ENCODE measurements around the gene IFI35.
"Not testable (repeated sequence)": the region's sequence is repeated elsewhere in the genome, so short reads cannot be mapped to it uniquely, and the experiment has no call there.

The IFI35 gene

GRCh38 chr17:43024407-43025289 is 18.1 kb downstream of the IFI35 start, which contains the start of gene RND2:
TSS of gene RND2 (plus strand) at chr17:43025231. CDS start at chr17:43025348, 117 bp downstream.
- peak; percentile 96 for DNase-seq

GRCh38 chr17:43025290-43025657 is 18.7 kb downstream of the IFI35 start:
- no peak for DNase-seq

GRCh38 chr17:43025766-43026537 is 19.4 kb downstream of the IFI35 start:
- DNase-seq: no peak

- no peak for DNase-seq
These were observed 20.0 kb downstream of the IFI35 start for GRCh38 chr17:43026595-43026994.

- DNase-seq: no peak
These were observed 20.8 kb downstream of the IFI35 start for GRCh38 chr17:43027091-43028032.

- DNase-seq: no peak
These were observed 21.8 kb downstream of the IFI35 start for GRCh38 chr17:43028221-43028861.

- DNase-seq: no peak
These were observed 23.7 kb downstream of the IFI35 start for GRCh38 chr17:43030137-43030767.

- DNase-seq: no peak
These were observed 25.1 kb downstream of the IFI35 start for GRCh38 chr17:43031666-43032065.

GRCh38 chr17:43033948-43034881 is 27.6 kb downstream of the IFI35 start:
- DNase-seq: no peak

- DNase-seq: no peak
These were observed 28.3 kb downstream of the IFI35 start for GRCh38 chr17:43034894-43035293.

GRCh38 chr17:43039646-43040045 is 33.1 kb downstream of the IFI35 start:
- DNase-seq: no peak

- no peak for DNase-seq
These were observed 34.1 kb downstream of the IFI35 start for GRCh38 chr17:43040655-43041054.

- DNase-seq: no peak
These were observed 35.5 kb downstream of the IFI35 start for GRCh38 chr17:43042025-43042628.

- DNase-seq: no peak
These were observed 36.7 kb downstream of the IFI35 start for GRCh38 chr17:43043307-43043706.

- no peak for DNase-seq
These were observed 37.4 kb downstream of the IFI35 start for GRCh38 chr17:43044024-43044423.

GRCh38 chr17:43051969-43052368 is 45.4 kb downstream of the IFI35 start:
- no peak for DNase-seq

- not testable (repeated sequence) for DNase-seq
These were observed 46.4 kb downstream of the IFI35 start for GRCh38 chr17:43053008-43053407.

GRCh38 chr17:43056051-43056450 is 49.5 kb downstream of the IFI35 start:
- DNase-seq: no peak

GRCh38 chr17:43062984-43063638 is 56.5 kb downstream of the IFI35 start:
- DNase-seq: no peak
